ENCODE results near the gene NBEA.

DNA sequence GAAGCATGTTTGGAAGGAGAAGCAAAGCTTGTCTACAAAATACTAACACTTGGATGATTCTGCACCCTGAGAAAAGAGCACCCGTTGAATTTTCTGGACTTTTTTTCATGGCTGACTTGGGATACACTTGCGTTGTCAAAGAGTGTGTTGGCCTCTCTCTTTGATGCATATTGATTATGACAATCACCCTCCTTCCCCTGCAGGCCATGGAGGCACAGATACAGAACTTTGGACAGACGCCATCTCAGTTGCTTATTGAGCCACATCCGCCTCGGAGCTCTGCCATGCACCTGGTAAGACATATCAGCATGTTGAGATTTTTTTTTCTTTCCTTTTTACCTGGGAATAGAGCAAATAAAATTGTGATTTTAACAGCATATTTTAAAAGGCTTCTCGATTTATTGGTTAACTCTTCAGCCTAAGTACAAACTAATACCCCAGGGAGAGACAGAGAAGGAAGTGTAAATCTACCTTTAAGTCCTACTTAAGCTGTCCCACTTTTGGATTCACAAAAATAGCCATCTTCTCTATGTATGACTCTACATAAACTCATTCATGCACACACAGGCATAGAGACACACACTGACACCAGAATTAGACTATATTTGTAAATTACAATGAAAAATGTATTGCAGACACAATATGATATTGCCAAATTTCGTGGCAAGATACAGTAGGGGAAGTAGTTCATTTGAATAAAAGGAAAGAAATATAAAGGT is 704.1 kb downstream of the NBEA start:
- TF ChIP-seq EZH2phosphoT487 (IDR thresholded peaks at IDR 0.05; ENCODE audit: unreplicated experiment): no peak
- TF ChIP-seq, protein P1, sequence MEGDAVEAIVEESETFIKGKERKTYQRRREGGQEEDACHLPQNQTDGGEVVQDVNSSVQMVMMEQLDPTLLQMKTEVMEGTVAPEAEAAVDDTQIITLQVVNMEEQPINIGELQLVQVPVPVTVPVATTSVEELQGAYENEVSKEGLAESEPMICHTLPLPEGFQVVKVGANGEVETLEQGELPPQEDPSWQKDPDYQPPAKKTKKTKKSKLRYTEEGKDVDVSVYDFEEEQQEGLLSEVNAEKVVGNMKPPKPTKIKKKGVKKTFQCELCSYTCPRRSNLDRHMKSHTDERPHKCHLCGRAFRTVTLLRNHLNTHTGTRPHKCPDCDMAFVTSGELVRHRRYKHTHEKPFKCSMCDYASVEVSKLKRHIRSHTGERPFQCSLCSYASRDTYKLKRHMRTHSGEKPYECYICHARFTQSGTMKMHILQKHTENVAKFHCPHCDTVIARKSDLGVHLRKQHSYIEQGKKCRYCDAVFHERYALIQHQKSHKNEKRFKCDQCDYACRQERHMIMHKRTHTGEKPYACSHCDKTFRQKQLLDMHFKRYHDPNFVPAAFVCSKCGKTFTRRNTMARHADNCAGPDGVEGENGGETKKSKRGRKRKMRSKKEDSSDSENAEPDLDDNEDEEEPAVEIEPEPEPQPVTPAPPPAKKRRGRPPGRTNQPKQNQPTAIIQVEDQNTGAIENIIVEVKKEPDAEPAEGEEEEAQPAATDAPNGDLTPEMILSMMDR (conservative IDR thresholded peaks at IDR 0.05; ENCODE audit: low read depth in 2 of 2): no peak

Measured in GM23338 (cell line).